Effector CD4-positive, alpha-beta T cell (primary cell): ENCODE results near the gene HORMAD2.
"Not testable (repeated sequence)": the region's sequence is repeated elsewhere in the genome, so short reads cannot be mapped to it uniquely, and the experiment has no call there.

Experiments used
- DNase-seq: peaks from one replicate; pipeline ENCODE4 v3.0.0-alpha.2; 2020

Gene HORMAD2

GRCh38 chr22:30212363-30212995, 132.2 kb downstream of the HORMAD2 start:
- DNase-seq: no peak

GRCh38 chr22:30212996-30213441, 132.8 kb downstream of the HORMAD2 start:
- DNase-seq: no peak

- DNase-seq: no peak
These were observed 134.6 kb downstream of the HORMAD2 start for GRCh38 chr22:30214703-30215407.

DNA sequence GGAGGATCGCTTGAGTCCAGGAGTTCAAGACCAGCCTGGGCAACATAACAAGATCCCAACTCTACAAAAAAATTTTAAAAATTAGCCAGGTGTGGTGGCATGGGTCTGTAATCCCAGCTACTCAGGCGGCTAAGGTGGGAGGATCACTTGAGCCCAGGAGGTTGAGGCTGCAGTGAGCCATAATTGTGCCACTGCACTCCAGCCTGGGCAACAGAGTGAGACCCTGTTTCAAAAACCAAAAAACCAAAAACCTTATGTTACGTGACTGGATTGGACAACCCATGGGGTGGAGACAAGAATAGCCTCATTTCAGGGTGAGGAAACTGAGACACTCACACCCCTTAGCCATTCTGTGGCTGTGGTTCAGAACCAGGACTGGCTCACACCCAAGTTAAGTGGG, 136.0 kb downstream of the HORMAD2 start:
- not testable (repeated sequence) for DNase-seq

- no peak for DNase-seq
These were observed 136.4 kb downstream of the HORMAD2 start for GRCh38 chr22:30216710-30217109.

GRCh38 chr22:30217698-30218560, 137.7 kb downstream of the HORMAD2 start:
- no peak for DNase-seq

DNA sequence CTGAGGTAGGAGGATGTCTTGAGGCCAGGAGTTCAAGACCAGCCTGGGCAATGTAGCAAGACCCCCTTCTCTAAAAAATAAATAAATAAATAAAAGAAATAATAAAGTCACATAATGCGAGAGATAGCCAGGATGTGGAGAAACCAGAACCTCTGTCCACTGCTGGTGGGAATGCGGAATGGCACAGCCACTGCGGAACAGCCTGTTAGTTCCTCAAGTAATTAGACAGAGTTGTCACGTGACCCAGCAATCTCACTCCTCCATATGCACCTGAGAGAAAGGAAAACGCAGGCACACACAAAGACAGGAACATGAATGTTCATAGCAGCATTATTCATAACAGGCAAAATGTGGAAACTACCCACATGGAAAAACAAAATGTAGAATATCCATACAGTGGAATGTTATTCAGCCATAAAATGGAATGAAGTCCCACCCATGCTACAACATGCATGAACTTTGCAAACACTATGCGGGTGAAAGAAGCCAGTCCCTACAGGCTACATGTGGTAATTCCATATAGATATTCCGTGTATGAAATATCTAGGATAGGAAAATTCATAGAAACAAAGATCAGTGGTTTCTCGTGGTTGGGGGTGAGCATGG, 138.9 kb downstream of the HORMAD2 start:
- DNase-seq: no peak

DNA sequence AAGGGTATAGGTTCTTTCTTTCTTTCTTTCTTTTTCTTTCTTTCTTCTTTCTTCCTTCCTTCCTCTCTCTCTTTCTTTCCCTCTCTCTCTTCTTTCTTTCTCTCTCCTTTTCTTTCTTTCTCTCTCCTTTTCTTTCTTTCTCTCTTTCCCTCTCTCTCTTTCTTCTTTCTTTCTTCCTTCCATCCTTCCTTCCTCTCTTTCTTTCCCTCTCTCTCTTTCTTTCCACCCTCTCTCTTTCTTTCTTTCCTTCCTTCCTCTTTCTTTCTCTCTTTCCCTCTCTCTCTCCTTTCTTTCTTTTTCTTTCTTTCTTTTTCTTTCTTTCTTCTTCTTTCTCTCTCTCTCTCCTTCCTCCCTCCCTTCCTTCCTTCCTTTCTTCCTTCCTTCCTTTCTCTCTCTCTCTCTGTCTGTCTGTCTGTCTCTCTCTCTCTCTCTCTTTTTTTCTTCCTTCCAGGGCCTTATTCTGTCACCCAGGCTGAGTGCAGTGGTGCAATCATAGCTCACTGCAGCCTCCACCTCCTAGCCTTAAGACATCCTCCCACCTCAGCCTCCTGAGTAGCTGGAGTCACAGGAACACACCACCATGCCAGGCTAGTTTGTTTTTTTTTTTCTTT, 139.5 kb downstream of the HORMAD2 start:
- no peak for DNase-seq

GRCh38 chr22:30220338-30221012, 140.2 kb downstream of the HORMAD2 start:
- no peak for DNase-seq

GRCh38 chr22:30221121-30221992, 141.1 kb downstream of the HORMAD2 start:
- DNase-seq: peak; percentile 20

GRCh38 chr22:30222321-30222720, 142.1 kb downstream of the HORMAD2 start:
- DNase-seq: no peak

- DNase-seq: no peak
These were observed 143.0 kb downstream of the HORMAD2 start for GRCh38 chr22:30223303-30223702.

DNA sequence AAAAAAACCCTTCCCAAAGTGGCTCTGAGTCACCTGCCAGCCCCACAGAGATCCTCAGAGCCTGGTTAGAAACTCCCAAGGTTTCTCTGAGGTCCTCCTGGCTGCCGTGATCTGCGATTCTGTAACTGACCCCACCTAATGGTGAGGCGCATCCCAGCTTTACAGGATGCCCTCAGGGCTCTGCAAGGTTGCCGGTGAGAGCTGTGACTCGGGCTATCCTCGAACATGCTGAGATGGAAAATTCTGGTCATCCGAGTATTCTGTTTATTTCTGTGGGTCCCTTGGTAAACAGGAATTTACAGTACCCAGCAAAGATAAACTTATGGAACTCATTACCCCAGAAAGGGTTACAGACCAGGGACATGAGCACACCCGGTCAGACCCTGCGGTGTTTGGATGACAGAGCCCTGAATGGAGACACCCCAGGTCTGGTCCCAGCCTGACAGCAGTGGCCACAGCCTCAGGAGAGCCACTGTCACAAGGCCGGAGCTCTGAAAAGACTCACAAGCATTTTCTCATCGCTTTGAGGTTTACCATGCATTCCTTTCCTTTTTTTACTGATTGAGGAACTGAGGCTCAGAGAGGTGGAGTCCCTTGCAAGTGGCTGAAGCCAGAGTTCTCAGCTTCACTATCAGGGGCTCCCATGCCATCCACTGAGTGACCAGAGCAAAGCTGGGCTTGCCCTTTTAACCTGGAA, 144.0 kb downstream of the HORMAD2 start:
- no peak for DNase-seq

DNA sequence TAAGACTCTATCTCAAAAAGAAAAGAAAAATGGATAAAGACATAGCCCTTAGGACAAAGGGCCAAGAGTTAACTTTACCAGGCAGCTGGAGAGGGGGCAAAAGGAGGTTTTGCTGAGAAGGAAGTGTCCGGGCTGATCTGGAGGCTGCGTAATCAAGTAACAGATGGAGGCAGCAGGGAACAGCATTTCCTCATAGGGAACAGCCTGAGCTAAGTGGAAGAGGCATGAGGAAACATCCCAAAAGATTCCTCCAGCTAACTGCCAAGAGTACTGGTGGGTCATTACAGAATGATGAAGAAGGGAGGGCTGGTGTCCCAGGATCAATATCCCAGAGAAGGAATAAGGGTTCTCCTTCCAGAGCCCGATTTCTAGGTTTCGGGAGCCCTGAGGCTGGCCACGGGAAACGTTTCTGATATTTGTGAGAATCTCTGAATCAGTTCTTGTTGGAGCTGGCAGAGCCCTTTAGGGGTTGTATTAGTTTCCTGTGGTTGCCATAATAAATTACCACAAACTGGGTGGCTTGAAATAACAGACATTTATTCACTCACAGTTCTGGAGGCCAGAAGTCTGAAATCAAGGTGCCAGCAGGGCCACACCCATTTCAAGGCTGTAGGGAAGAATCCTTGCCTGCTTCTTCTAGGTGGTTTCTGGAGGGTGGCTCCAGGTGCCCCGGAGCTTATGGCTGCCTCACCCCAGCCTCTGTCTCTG, 145.1 kb downstream of the HORMAD2 start:
- DNase-seq: no peak

- DNase-seq: no peak
These were observed 146.0 kb downstream of the HORMAD2 start for GRCh38 chr22:30226192-30226832.
